ENCODE measurements around the gene INPP5D.

DNA sequence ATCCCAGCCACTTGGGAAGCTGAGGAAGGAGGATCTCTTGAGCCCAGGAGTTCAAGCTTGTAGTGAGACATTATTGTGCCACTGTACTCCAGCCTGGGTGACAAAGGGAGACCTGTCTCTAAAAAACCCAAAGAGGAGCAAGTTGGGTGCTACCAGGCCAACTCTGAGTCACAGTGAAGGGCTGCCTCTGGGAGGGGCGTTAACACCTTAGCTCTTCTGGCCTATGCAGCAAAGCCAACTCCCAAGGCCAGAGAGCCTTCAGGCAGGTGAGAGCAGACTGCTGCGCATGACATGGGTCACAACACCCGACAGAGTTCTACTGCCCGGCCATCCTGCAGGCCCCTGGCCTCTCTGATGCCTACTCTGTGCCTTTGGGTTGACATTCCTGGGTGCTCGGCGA, 158.7 kb downstream of the INPP5D start:
- no peak for TF ChIP-seq CTCF (IDR thresholded peaks at IDR 0.05)
- TF ChIP-seq POLR2A (IDR thresholded peaks at IDR 0.05): no peak
- no peak for TF ChIP-seq EP300 (IDR thresholded peaks at IDR 0.05)
